Prostate gland (tissue), 2 donors: ENCODE data around the gene KRT80.

ENCODE experiments used
- CTCF ChIP-seq, 4 experiments: fragments of 200-600 bp in 2 of 4; fragments of 450-650 bp in 2 of 4; sonication (generic) in 2 of 4; IDR thresholded peaks; 1 replicate in 3 of 4; 2 replicates in 1 of 4; pipeline ENCODE4 v1.5.1; 2016 to 2019; ENCODE audit warnings: antibody characterized with exemption in 4 of 4, mild to moderate bottlenecking in 2 of 4, moderate library complexity in 2 of 4
- POLR2A ChIP-seq: fragments of 450-650 bp; IDR thresholded peaks from one replicate; pipeline ENCODE4 v1.6.1; 2016; ENCODE audit warnings: antibody characterized with exemption, mild to moderate bottlenecking
- POLR2AphosphoS5 ChIP-seq: sonication (generic); formaldehyde crosslinking; IDR thresholded peaks from one replicate; pipeline ENCODE4 v1.6.1; 2017; ENCODE audit warnings: antibody characterized with exemption

- TF ChIP-seq CTCF (IDR thresholded peaks at IDR 0.05) (no peak), POLR2AphosphoS5 (no peak), POLR2A (no peak)
Measured at GRCh38 chr12:52125476-52125900, 66.3 kb downstream of the KRT80 start.
